Measurements from ENCODE around the gene LYPD4. TPM values are rescaled to one million over a fixed set of nuclear protein-coding genes. Genes with fewer than 3 reads are reported as not detected.

LYPD4 gene
- polyA plus RNA-seq (2011; rRNA removed) (not detected in 2 replicates), polyA minus RNA-seq (2011; rRNA and poly(A)+ RNA removed) (not detected in 2 replicates)

GRCh38 chr19:41844601-41845000, at the start of gene LYPD4:
LYPD4 (minus strand) TSS chr19:41844683; CDS start chr19:41839285, 5,398 bp downstream.
- no peak for TF ChIP-seq CTCF (IDR thresholded peaks at IDR 0.05; ENCODE audit: insufficient read depth, low read depth, low read length)
- H3K36me3 ChIP-seq (ENCODE audit: control insufficient read depth, insufficient read depth, low read length) = no peaks in the 10 kb centered on the region
- no peak for DNase-seq (ENCODE audit: low read depth)
- ChIA-PET CTCF (interaction anchor here (2.0 kb wide), 1 partner anchor 9 kb away, joined by 8 read pairs; no protein-coding TSS in a partner anchor), POLR2A (no interaction called here)
- peaks cover 3% of the 10 kb centered on the region; the same call in 1 of the 2 replicates for H3K27me3 ChIP-seq (ENCODE audit: control insufficient read depth, insufficient read depth, low read length)
- no peak within 1 kb of the TSS for H3K4me3 ChIP-seq (ENCODE audit: low read depth, low read length)

GRCh38 chr19:41893899-41894298, 49.4 kb upstream of the LYPD4 start:
- ChIA-PET POLR2A (no interaction called here), CTCF (no interaction called here)
- DNase-seq (ENCODE audit: low read depth) = no peak
- Histone ChIP-seq H3K27me3 (ENCODE audit: control insufficient read depth, insufficient read depth, low read length) (no peaks in the 10 kb centered on the region), H3K4me3 (ENCODE audit: low read depth, low read length) (no peak overlapping the region), H3K36me3 (ENCODE audit: control insufficient read depth, insufficient read depth, low read length) (peaks cover 43% of the 10 kb centered on the region)
- TF ChIP-seq CTCF (IDR thresholded peaks at IDR 0.05; ENCODE audit: insufficient read depth, low read depth, low read length) = no peak

- CTCF ChIA-PET = interaction anchor here (0.7 to 1.5 kb wide), 4 partner anchors 40 to 65 kb away, joined by 3 to 4 read pairs (median 3); no protein-coding TSS in a partner anchor
These were observed 47.9 kb upstream of the LYPD4 start for GRCh38 chr19:41892173-41892902.

GRCh38 chr19:41890936-41891335, 46.5 kb upstream of the LYPD4 start:
- H3K4me3 ChIP-seq (ENCODE audit: low read depth, low read length) = no peak overlapping the region
- no peak for DNase-seq (ENCODE audit: low read depth)
- POLR2A ChIA-PET = no interaction called here
- H3K27me3 ChIP-seq (ENCODE audit: control insufficient read depth, insufficient read depth, low read length) = no peaks in the 10 kb centered on the region
- H3K36me3 ChIP-seq (ENCODE audit: control insufficient read depth, insufficient read depth, low read length) = peaks cover 38% of the 10 kb centered on the region
- TF ChIP-seq CTCF (IDR thresholded peaks at IDR 0.05; ENCODE audit: insufficient read depth, low read depth, low read length) = no peak
- CTCF ChIA-PET = interaction anchor here (0.6 to 1.5 kb wide), 3 partner anchors 14 to 66 kb away, joined by 3 read pairs; no protein-coding TSS in a partner anchor

More at GRCh38 chr19:41892173-41892902, 47.9 kb upstream of the LYPD4 start:
- no peaks in the 10 kb centered on the region for H3K27me3 ChIP-seq (ENCODE audit: control insufficient read depth, insufficient read depth, low read length)
- no peak overlapping the region for H3K4me3 ChIP-seq (ENCODE audit: low read depth, low read length)
- peaks cover 41% of the 10 kb centered on the region for H3K36me3 ChIP-seq (ENCODE audit: control insufficient read depth, insufficient read depth, low read length)
- POLR2A ChIA-PET = no interaction called here
- DNase-seq (ENCODE audit: low read depth) = no peak
- TF ChIP-seq CTCF (IDR thresholded peaks at IDR 0.05; ENCODE audit: insufficient read depth, low read depth, low read length) = no peak

GRCh38 chr19:41889896-41890295, 45.4 kb upstream of the LYPD4 start:
- no peaks in the 10 kb centered on the region for H3K27me3 ChIP-seq (ENCODE audit: control insufficient read depth, insufficient read depth, low read length)
- TF ChIP-seq CTCF (IDR thresholded peaks at IDR 0.05; ENCODE audit: insufficient read depth, low read depth, low read length) = no peak
- no peak for DNase-seq (ENCODE audit: low read depth)
- POLR2A ChIA-PET = no interaction called here
- CTCF ChIA-PET = interaction anchor here (1.0 kb wide), 1 partner anchor 45 kb away, joined by 3 read pairs; no protein-coding TSS in a partner anchor
- H3K4me3 ChIP-seq (ENCODE audit: low read depth, low read length) = no peak overlapping the region
- H3K36me3 ChIP-seq (ENCODE audit: control insufficient read depth, insufficient read depth, low read length) = peaks cover 30% of the 10 kb centered on the region
